ENCODE measurements around the gene STAT3. TPM values are rescaled to one million over a fixed set of nuclear protein-coding genes. Genes with fewer than 3 reads are reported as not detected.
"Not testable (repeated sequence)": the region's sequence is repeated elsewhere in the genome, so short reads cannot be mapped to it uniquely, and the experiment has no call there.

Gene STAT3
- total and polyA plus RNA-seq, 8 donors = 31.3 to 207 (median 104) TPM

- intact Hi-C loops (cut with DNase I; ENCODE audit: low total_unique reads) = loop anchor here (5.0 to 10.0 kb wide), 2 partner anchors 80 to 192 kb away; no protein-coding TSS in a partner anchor
- Histone ChIP-seq H3K27me3 (no peaks in the 10 kb centered on the region), H3K4me1 (peaks cover 4 to 56% (median 13%) of the 10 kb centered on the region in 4 donors), H3K9me3 (no peaks in the 10 kb centered on the region), H3K4me3 (no peak overlapping the region), H3K36me3 (peaks cover 56 to 100% (median 99%) of the 10 kb centered on the region in 4 donors), H3K27ac (peak overlapping the region in 3 of 5 donors; percentile 23 to 49 (median 46))
- peak; percentile 97 for DNase-seq
- TF ChIP-seq POLR2A (IDR thresholded peaks at IDR 0.05) = no peak
- peak in 6 of 7 experiments; percentile 66 to 100 (median 98) for TF ChIP-seq CTCF (IDR thresholded peaks at IDR 0.05)
- no peak for TF ChIP-seq EP300 (IDR thresholded peaks at IDR 0.05)
- TF ChIP-seq POLR2AphosphoS5 (IDR thresholded peaks at IDR 0.05) = peak; percentile 25 to 91 (median 63)
- 34 to 40% (median 37%) methylated on average over 10 of the region's 10 CpGs for WGBS, 5 donors
These were observed 65.6 kb downstream of the STAT3 start for GRCh38 chr17:42322382-42323267.

- Histone ChIP-seq H3K4me3 (no peak overlapping the region), H3K36me3 (peaks cover 62 to 100% (median 99%) of the 10 kb centered on the region in 4 donors)
These were observed 66.7 kb downstream of the STAT3 start for GRCh38 chr17:42321555-42321954.

DNA sequence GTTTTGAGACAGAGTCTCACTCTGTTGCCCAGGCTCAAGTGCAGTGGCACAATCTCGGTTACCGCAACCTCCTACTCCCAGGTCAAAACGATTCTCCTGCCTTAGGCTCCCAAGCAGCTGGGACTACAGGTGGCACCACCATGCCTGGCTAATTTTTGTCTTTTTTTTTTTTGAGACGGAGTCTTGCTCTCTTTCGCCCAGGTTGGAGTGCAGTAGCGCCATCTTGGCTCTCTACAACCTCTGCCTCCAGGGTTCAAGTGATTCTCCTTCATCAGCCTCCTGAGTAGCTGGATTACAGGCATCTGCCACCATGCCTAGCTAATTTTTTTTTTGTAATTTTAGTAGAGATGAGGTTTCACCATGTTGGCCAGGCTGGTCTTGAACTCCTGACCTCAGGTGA lies 70.3 kb downstream of the STAT3 start:
- H3K27me3 ChIP-seq; DNase-seq; H3K9me3 ChIP-seq; intact Hi-C loops (cut with DNase I; ENCODE audit: low total_unique reads); H3K4me3 ChIP-seq: not testable (repeated sequence)
- 82 to 99% (median 93%) methylated on average over 6 of the region's 6 CpGs for WGBS, 5 donors
- Histone ChIP-seq H3K36me3 (peaks cover 70 to 100% (median 99%) of the 10 kb centered on the region in 4 donors), H3K4me1 (peaks cover 5 to 74% (median 34%) of the 10 kb centered on the region in 4 donors), H3K27ac (peak overlapping the region in 1 of 5 donors; percentile 18)

More at GRCh38 chr17:42321555-42321954, 66.7 kb downstream of the STAT3 start:
- no peaks in the 10 kb centered on the region for H3K9me3 ChIP-seq
- intact Hi-C loops (cut with DNase I; ENCODE audit: low total_unique reads) = loop anchor here (5.0 to 10.0 kb wide), 2 partner anchors 81 to 193 kb away; no protein-coding TSS in a partner anchor
- no peak for DNase-seq
- TF ChIP-seq POLR2AphosphoS5 (IDR thresholded peaks at IDR 0.05) = no peak
- TF ChIP-seq CTCF (IDR thresholded peaks at IDR 0.05) = no peak
- no peak for TF ChIP-seq EP300 (IDR thresholded peaks at IDR 0.05)
- TF ChIP-seq POLR2A (IDR thresholded peaks at IDR 0.05) = no peak
- H3K27ac ChIP-seq = peak overlapping the region in 1 of 5 donors; percentile 7
- H3K27me3 ChIP-seq = no peaks in the 10 kb centered on the region
- H3K4me1 ChIP-seq = peaks cover 5 to 63% (median 17%) of the 10 kb centered on the region in 4 donors
- WGBS, 5 donors = 88 to 96% (median 93%) methylated on average over 4 of the region's 4 CpGs

DNA sequence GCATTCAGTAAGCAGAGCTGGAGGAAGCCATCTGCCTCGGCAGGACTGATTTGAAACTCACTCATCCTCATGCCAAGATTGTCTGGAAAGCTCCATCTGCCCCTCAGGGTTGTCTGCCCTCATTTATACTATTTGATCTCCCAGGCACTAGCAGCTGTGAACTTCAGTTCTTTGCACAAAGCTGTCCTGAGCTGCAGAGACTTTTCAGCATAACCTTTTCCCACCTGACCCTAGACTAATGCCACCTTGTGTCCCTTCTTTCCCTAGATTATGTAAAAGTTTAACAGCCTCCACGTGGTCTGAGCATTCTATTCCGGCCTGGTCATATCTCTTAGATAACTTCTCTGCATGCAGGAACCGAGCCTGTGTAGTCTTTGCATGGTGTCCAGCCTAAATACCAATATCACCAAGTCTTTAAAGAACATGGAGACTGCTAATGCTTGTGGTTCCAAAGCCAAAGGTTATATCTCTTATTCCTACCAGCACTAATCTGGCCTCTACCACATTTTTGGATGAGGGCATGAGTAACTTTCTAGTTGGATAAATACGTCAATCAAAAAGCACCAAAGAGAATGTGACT lies 70.9 kb downstream of the STAT3 start:
- peaks cover 11 to 74% (median 34%) of the 10 kb centered on the region in 4 donors for H3K4me1 ChIP-seq
- peak overlapping the region in 2 of 5 donors; percentile 3 to 18 for H3K27ac ChIP-seq
- TF ChIP-seq POLR2A (IDR thresholded peaks at IDR 0.05) (no peak), CTCF (IDR thresholded peaks at IDR 0.05) (no peak), EP300 (IDR thresholded peaks at IDR 0.05) (no peak), POLR2AphosphoS5 (IDR thresholded peaks at IDR 0.05) (no peak)
- H3K9me3 ChIP-seq = no peaks in the 10 kb centered on the region
- H3K4me3 ChIP-seq = no peak overlapping the region
- DNase-seq = no peak
- no peaks in the 10 kb centered on the region for H3K27me3 ChIP-seq
- intact Hi-C loops (cut with DNase I; ENCODE audit: low total_unique reads) = no loop called here
- 24 to 51% (median 42%) methylated on average over 5 of the region's 5 CpGs for WGBS, 5 donors
- H3K36me3 ChIP-seq = peaks cover 66 to 99% (median 96%) of the 10 kb centered on the region in 4 donors

Data from stomach (tissue), 9 donors.